ENCODE measurements around the gene NECTIN4.

DNA sequence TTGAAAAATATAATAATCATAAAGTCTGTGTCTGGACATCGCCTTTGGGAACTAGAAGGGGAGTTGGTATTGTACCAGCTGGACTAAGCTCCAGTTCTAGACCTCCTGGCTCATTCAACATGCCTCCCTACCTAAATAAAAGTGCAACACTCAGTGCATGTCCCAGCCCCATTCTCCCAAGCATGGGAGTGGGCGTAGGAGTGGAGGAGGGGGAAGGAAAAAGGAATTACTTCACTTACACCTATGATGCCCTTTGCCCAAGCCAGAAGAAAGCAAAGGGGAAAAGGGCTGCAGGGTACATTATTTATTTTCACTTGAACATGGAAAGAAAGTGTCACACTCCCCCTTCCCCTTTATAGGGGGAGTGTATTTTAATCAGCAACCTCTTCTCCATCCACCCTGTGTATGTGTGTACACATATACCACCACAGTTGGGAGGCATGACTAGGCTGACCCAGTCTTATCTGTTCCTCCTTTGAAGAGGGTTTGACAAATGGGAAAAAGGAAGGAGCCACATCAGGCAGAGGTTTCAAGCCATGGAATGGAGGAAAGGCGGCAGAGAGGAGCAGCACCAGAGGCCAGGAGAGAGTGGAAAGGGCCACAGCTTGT is 31.8 kb upstream of the NECTIN4 start:
- no peak for TF ChIP-seq POLR2A (IDR thresholded peaks at IDR 0.05)
- TF ChIP-seq, protein P1, sequence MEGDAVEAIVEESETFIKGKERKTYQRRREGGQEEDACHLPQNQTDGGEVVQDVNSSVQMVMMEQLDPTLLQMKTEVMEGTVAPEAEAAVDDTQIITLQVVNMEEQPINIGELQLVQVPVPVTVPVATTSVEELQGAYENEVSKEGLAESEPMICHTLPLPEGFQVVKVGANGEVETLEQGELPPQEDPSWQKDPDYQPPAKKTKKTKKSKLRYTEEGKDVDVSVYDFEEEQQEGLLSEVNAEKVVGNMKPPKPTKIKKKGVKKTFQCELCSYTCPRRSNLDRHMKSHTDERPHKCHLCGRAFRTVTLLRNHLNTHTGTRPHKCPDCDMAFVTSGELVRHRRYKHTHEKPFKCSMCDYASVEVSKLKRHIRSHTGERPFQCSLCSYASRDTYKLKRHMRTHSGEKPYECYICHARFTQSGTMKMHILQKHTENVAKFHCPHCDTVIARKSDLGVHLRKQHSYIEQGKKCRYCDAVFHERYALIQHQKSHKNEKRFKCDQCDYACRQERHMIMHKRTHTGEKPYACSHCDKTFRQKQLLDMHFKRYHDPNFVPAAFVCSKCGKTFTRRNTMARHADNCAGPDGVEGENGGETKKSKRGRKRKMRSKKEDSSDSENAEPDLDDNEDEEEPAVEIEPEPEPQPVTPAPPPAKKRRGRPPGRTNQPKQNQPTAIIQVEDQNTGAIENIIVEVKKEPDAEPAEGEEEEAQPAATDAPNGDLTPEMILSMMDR (IDR thresholded peaks at IDR 0.05 in 4 of 5, conservative IDR thresholded peaks at IDR 0.05 in 1 of 5), result no peak

Data from gastrocnemius medialis (tissue), 4 donors.